Measurements from ENCODE around the gene CHCHD6.

Gene CHCHD6

GRCh38 chr3:126816986-126817777, 113.1 kb downstream of the CHCHD6 start:
- DNase-seq (ENCODE audit: insufficient read length, low spot score): no peak
- FAIRE-seq: no peak

- no peak for DNase-seq (ENCODE audit: insufficient read length, low spot score)
- no peak for FAIRE-seq
Measured at GRCh38 chr3:126817781-126818180, 113.7 kb downstream of the CHCHD6 start.

- DNase-seq (ENCODE audit: insufficient read length, low spot score): no peak
- FAIRE-seq: no peak
Measured at GRCh38 chr3:126818400-126819095, 114.5 kb downstream of the CHCHD6 start.

GRCh38 chr3:126826693-126827092, 122.7 kb downstream of the CHCHD6 start:
- no peak for FAIRE-seq
- DNase-seq (ENCODE audit: insufficient read length, low spot score): no peak

- no peak for FAIRE-seq
- DNase-seq (ENCODE audit: insufficient read length, low spot score): no peak
Measured at GRCh38 chr3:126827121-126827520, 123.1 kb downstream of the CHCHD6 start.

- no peak for FAIRE-seq
- DNase-seq (ENCODE audit: insufficient read length, low spot score): no peak
Measured at GRCh38 chr3:126828306-126828705, 124.3 kb downstream of the CHCHD6 start.

GRCh38 chr3:126832933-126833332, 128.9 kb downstream of the CHCHD6 start:
- no peak for FAIRE-seq

GRCh38 chr3:126834596-126835471, 130.8 kb downstream of the CHCHD6 start:
- DNase-seq (ENCODE audit: insufficient read length, low spot score) (no peak), FAIRE-seq (peak; percentile 33)

More at GRCh38 chr3:126832933-126833332, 128.9 kb downstream of the CHCHD6 start:
- DNase-seq (ENCODE audit: insufficient read length, low spot score): no peak

GRCh38 chr3:126835472-126836219, 131.6 kb downstream of the CHCHD6 start:
- DNase-seq (ENCODE audit: insufficient read length, low spot score): no peak
- FAIRE-seq: no peak

- DNase-seq (ENCODE audit: insufficient read length, low spot score): no peak
- no peak for FAIRE-seq
Measured at GRCh38 chr3:126836220-126836860, 132.3 kb downstream of the CHCHD6 start.

- DNase-seq (ENCODE audit: insufficient read length, low spot score) (no peak), FAIRE-seq (no peak)
Measured at GRCh38 chr3:126837773-126838172, 133.7 kb downstream of the CHCHD6 start.

- FAIRE-seq: no peak
- no peak for DNase-seq (ENCODE audit: insufficient read length, low spot score)
Measured at GRCh38 chr3:126845920-126846715, 142.1 kb downstream of the CHCHD6 start.

- DNase-seq (ENCODE audit: insufficient read length, low spot score) (no peak), FAIRE-seq (no peak)
Measured at GRCh38 chr3:126847061-126847460, 143.0 kb downstream of the CHCHD6 start.

- FAIRE-seq (no peak), DNase-seq (ENCODE audit: insufficient read length, low spot score) (no peak)
Measured at GRCh38 chr3:126848991-126849390, 145.0 kb downstream of the CHCHD6 start.

- DNase-seq (ENCODE audit: insufficient read length, low spot score) (no peak), FAIRE-seq (no peak)
Measured at GRCh38 chr3:126849768-126850167, 145.7 kb downstream of the CHCHD6 start.

GRCh38 chr3:126850370-126851085, 146.5 kb downstream of the CHCHD6 start:
- DNase-seq (ENCODE audit: insufficient read length, low spot score) (peak; percentile 70), FAIRE-seq (peak; percentile 31)

- FAIRE-seq: no peak
- no peak for DNase-seq (ENCODE audit: insufficient read length, low spot score)
Measured at GRCh38 chr3:126851382-126851781, 147.3 kb downstream of the CHCHD6 start.

- DNase-seq (ENCODE audit: insufficient read length, low spot score): no peak
Measured at GRCh38 chr3:126851934-126852333, 147.9 kb downstream of the CHCHD6 start.

More at GRCh38 chr3:126851934-126852333, 147.9 kb downstream of the CHCHD6 start:
- FAIRE-seq: peak; percentile 23

Measured in HTR-8/SVneo (cell line).